ENCODE data around the gene RPS5. TPM values are rescaled to one million over a fixed set of nuclear protein-coding genes. Genes with fewer than 3 reads are reported as not detected.
A peak's percentile ranks its signal among the peaks of the same experiment; 100 is the strongest.

The RPS5 gene
- 1,000 to 10,000 TPM in 4 of 7 donors, 100 to 1,000 TPM in 3; 712 to 1,400 (median 1,083) TPM for total RNA-seq
- polyA plus RNA-seq, result 1,000 to 10,000 TPM; 1,850 to 2,466 (median 2,373) TPM
- long read RNA-seq, donor 1, transcript RPS5-202 (5 exons, 1,520 nt), result minor isoform, 35 of 722 reads
- long read RNA-seq, donor 1, transcript RPS5-201 (6 exons, 740 nt), result major isoform, 580 of 722 reads
- long read RNA-seq, donor 1, transcript RPS5-206 (4 exons, 970 nt), result minor isoform, 9 of 722 reads
- long read RNA-seq, donor 1, transcript RPS5-207 (1 exons, 1,747 nt), result minor isoform, 6 of 722 reads
- long read RNA-seq, donor 1, partial matches to known transcripts, result 77 of 722 reads
- long read RNA-seq, donor 1, other reads (novel, unspliced or antisense), result 9 of 722 reads
- long read RNA-seq, donor 2, transcript RPS5-202 (5 exons, 1,520 nt), result minor isoform, 28 of 603 reads
- long read RNA-seq, donor 2, transcript RPS5-201 (6 exons, 740 nt), result major isoform, 490 of 603 reads
- long read RNA-seq, donor 2, partial matches to known transcripts, result 63 of 603 reads
- long read RNA-seq, donor 2, other reads (novel, unspliced or antisense), result 12 of 603 reads

DNA sequence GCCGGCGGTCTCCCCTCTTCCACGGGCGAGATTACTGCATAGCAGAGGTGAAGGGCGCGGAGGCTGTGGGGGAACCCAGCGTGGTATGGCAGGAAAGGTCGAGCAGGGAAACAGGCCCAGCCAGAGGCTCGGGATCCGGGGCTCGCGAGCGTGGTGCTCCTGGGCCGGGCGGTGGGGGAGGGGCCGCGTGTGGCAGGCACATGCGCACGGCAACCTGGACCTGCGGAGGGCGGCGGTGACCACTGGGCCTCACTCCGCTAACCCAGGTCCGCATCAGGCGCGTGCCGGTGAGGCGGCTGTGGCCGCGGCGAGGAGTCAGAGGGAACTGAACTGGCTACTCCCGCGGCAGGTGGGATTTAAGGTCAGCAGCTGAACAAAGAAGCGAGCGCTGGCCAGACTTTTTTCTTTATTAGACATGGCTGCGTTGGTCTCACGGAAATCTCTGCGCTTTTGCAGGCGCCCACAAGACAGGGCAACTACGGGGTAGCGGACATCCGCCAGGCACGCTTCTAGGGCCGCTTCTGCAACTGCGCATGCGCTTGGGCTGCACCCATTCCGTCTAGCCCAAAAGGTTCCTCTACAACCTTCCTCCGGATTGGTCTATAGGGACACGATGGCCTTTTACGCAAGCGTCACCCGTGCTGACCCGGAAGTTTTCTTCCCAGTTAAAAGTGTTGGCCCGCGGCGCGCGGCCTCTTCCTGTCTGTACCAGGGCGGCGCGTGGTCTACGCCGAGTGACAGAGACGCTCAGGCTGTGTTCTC is at the start of gene RPS5:
RPS5 (plus strand) TSS at position 694 of the 762 bp plus-strand sequence. CDS start 869 bp downstream, outside the sequence.
- Histone ChIP-seq H3K27me3 (replicated peaks in 1 of 7) (no peaks in the 10 kb centered on the region), H3K9me3 (no peaks in the 10 kb centered on the region), H3K4me1 (peaks cover 20 to 77% (median 53%) of the 10 kb centered on the region in 6 donors), H3K36me3 (peaks cover 0 to 39% (median 28%) of the 10 kb centered on the region in 6 donors), H3K4me3 (peak within 1 kb of the TSS; percentile 70 to 93 (median 78)), H3K27ac (peak within 1 kb of the TSS; percentile 93 to 99 (median 98))
- 0 to 1% (median 0%) methylated on average over 52 to 64 of the region's 64 CpGs for WGBS, 5 donors
- TF ChIP-seq, protein P1, sequence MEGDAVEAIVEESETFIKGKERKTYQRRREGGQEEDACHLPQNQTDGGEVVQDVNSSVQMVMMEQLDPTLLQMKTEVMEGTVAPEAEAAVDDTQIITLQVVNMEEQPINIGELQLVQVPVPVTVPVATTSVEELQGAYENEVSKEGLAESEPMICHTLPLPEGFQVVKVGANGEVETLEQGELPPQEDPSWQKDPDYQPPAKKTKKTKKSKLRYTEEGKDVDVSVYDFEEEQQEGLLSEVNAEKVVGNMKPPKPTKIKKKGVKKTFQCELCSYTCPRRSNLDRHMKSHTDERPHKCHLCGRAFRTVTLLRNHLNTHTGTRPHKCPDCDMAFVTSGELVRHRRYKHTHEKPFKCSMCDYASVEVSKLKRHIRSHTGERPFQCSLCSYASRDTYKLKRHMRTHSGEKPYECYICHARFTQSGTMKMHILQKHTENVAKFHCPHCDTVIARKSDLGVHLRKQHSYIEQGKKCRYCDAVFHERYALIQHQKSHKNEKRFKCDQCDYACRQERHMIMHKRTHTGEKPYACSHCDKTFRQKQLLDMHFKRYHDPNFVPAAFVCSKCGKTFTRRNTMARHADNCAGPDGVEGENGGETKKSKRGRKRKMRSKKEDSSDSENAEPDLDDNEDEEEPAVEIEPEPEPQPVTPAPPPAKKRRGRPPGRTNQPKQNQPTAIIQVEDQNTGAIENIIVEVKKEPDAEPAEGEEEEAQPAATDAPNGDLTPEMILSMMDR (IDR thresholded peaks at IDR 0.05 in 8 of 11, conservative IDR thresholded peaks at IDR 0.05 in 3 of 11), result peak in 2 of 11 experiments; percentile 18 to 32
- TF ChIP-seq POLR2A (IDR thresholded peaks at IDR 0.05) (peak in 1 of 3 donors; percentile 79), POLR2AphosphoS5 (IDR thresholded peaks at IDR 0.05) (peak; percentile 92 to 96 (median 95))
- intact Hi-C loops (cut with DNase I; ENCODE audit: low total_unique reads), result no loop called here
- peak; percentile 97 for DNase-seq

DNA sequence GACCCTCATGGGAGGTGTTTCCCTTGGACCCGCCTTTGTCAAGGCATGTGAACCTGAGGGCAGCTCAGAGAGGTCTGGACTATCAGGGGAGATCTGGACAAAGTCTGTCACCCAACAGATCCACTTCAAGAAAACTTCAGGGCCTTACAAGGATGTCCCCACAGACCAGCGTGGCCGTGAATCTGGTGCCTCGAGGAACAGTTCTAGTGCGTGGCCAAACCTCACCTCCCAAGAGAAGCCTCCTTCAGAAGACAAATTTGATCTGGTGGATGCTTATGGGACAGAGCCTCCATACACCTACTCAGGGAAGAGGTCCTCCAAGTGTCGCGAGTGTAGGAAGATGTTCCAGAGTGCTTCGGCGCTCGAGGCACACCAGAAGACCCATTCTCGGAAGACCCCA is 48.7 kb upstream of the RPS5 start:
- intact Hi-C loops (cut with DNase I; ENCODE audit: low total_unique reads), result no loop called here
- WGBS, 5 donors, result 97 to 99% (median 98%) methylated on average over 10 to 11 of the region's 11 CpGs

DNA sequence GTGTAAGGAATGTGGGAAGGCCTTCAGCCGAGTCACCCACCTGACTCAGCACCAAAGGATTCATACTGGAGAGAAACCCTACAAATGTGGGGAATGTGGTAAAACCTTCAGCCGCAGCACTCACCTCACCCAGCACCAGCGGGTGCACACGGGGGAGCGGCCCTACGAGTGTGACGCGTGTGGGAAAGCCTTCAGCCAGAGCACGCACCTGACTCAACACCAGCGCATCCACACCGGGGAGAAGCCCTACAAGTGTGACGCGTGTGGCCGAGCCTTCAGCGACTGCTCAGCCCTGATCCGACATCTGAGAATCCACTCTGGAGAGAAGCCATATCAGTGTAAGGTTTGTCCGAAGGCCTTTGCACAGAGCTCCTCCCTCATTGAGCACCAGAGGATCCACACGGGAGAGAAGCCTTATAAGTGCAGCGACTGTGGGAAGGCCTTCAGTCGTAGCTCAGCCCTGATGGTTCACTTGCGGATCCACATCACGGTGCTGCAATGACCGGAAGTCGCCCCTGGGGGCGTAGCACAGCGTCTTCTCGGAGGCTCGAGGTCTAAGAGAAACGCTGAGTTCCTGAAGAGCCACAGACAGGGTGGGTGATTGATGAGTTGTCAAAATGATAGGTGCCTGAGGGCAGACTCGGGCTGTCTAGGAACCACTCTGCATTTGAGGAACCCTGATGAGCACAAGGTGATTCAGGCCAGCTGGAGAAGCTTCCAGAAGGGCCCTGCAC is 48.1 kb upstream of the RPS5 start:
- no peak for DNase-seq

More for the DNA sequence above, 48.7 kb upstream of the RPS5 start:
- Histone ChIP-seq H3K27ac (no peak overlapping the region), H3K4me1 (no peaks in the 10 kb centered on the region), H3K4me3 (no peak overlapping the region), H3K27me3 (replicated peaks in 1 of 7) (no peaks in the 10 kb centered on the region), H3K36me3 (peaks cover 0 to 63% (median 30%) of the 10 kb centered on the region in 6 donors), H3K9me3 (peaks cover 0 to 8% (median 0%) of the 10 kb centered on the region in 8 donors)
- no peak for DNase-seq
- TF ChIP-seq POLR2AphosphoS5 (IDR thresholded peaks at IDR 0.05) (no peak), POLR2A (IDR thresholded peaks at IDR 0.05) (no peak)
- TF ChIP-seq, protein P1 (IDR thresholded peaks at IDR 0.05 in 8 of 11, conservative IDR thresholded peaks at IDR 0.05 in 3 of 11), result no peak

More for the DNA sequence above, 48.1 kb upstream of the RPS5 start:
- H3K36me3 ChIP-seq, result peaks cover 0 to 63% (median 30%) of the 10 kb centered on the region in 6 donors
- H3K27me3 ChIP-seq (replicated peaks in 1 of 7), result no peaks in the 10 kb centered on the region
- 84 to 88% (median 86%) methylated on average over 29 to 30 of the region's 30 CpGs for WGBS, 5 donors
- TF ChIP-seq POLR2A (IDR thresholded peaks at IDR 0.05), result no peak
- TF ChIP-seq POLR2AphosphoS5 (IDR thresholded peaks at IDR 0.05), result peak in 1 of 3 donors; percentile 44
- TF ChIP-seq, protein P1 (IDR thresholded peaks at IDR 0.05 in 8 of 11, conservative IDR thresholded peaks at IDR 0.05 in 3 of 11), result no peak
- no peak overlapping the region for H3K27ac ChIP-seq
- peaks cover 0 to 8% (median 0%) of the 10 kb centered on the region in 8 donors for H3K9me3 ChIP-seq
- H3K4me1 ChIP-seq, result no peaks in the 10 kb centered on the region
- H3K4me3 ChIP-seq, result no peak overlapping the region
- intact Hi-C loops (cut with DNase I; ENCODE audit: low total_unique reads), result no loop called here

All from spleen (tissue), 13 donors.